HepG2 (cell line): ENCODE data around the gene MRPS7. TPM values are rescaled to one million over a fixed set of nuclear protein-coding genes. Genes with fewer than 3 reads are reported as not detected.
A peak's percentile ranks its signal among the peaks of the same experiment; 100 is the strongest.

Source experiments
- CBX5 ChIP-seq: sonication (generic); formaldehyde crosslinking; IDR thresholded peaks from 2 replicates; pipeline ENCODE4 v1.4.0; 2020; ENCODE audit warnings: missing genetic modification reagents, borderline replicate concordance
- CC2D1A ChIP-seq: sonication (generic); formaldehyde crosslinking; IDR thresholded peaks from 2 replicates; pipeline ENCODE4 v1.8.1; 2023; ENCODE audit warnings: mild to moderate bottlenecking, missing genetic modification reagents
- ERF ChIP-seq: IDR thresholded peaks from 2 replicates; pipeline ENCODE4 v1.6.1; 2018; ENCODE audit warnings: missing biosample characterization, missing genetic modification reagents
- GFI1 ChIP-seq: sonication (generic); formaldehyde crosslinking; IDR thresholded peaks from 2 replicates; pipeline ENCODE4 v1.5.0; 2020; ENCODE audit warnings: missing genetic modification reagents, mild to moderate bottlenecking, borderline replicate concordance
- HDAC1 ChIP-seq: sonication (generic); formaldehyde crosslinking; IDR thresholded peaks from 2 replicates; pipeline ENCODE4 v1.5.1; 2020; ENCODE audit warnings: mild to moderate bottlenecking, missing genetic modification reagents
- HMG20A ChIP-seq: IDR thresholded peaks from 2 replicates; pipeline ENCODE4 v1.6.1; 2016; ENCODE audit warnings: borderline replicate concordance
- HOMEZ ChIP-seq: IDR thresholded peaks from 2 replicates; pipeline ENCODE4 v1.6.1; 2016; ENCODE audit warnings: low read depth
- KDM5B ChIP-seq: sonication (generic); formaldehyde crosslinking; IDR thresholded peaks from 2 replicates; pipeline ENCODE4 v1.4.0; 2020; ENCODE audit warnings: missing genetic modification reagents, mild to moderate bottlenecking, borderline replicate concordance
- NCOR1 ChIP-seq: fragments of 200-600 bp; sonication (generic); IDR thresholded peaks from 2 replicates; pipeline ENCODE4 v1.7.0; 2017; ENCODE audit warnings: antibody characterized with exemption, low read length, borderline replicate concordance
- NRL ChIP-seq: sonication (generic); formaldehyde crosslinking; IDR thresholded peaks from 2 replicates; pipeline ENCODE4 v1.5.0; 2020; ENCODE audit warnings: missing genetic modification reagents, mild to moderate bottlenecking, moderate library complexity, borderline replicate concordance
- POLR2A ChIP-seq, 2 experiments: IDR thresholded peaks; 2 replicates each; pipeline ENCODE4 v1.6.1; 2011; ENCODE audit warnings: low read depth in 2 of 2, low read length in 2 of 2, mild to moderate bottlenecking in 1 of 2, moderate library complexity in 1 of 2; ENCODE audit not compliant: insufficient read depth in 1 of 2
- RBFOX2 ChIP-seq: fragments of 200-400 bp; formaldehyde crosslinking; IDR thresholded peaks from 2 replicates; pipeline ENCODE4 v1.6.1; 2017; ENCODE audit warnings: low read depth, mild to moderate bottlenecking, low read length
- SALL1 ChIP-seq: sonication (generic); formaldehyde crosslinking; IDR thresholded peaks from 2 replicates; pipeline ENCODE4 v1.8.0; 2022; ENCODE audit warnings: mild to moderate bottlenecking, missing genetic modification reagents
- UBTF ChIP-seq: sonication (generic); formaldehyde crosslinking; IDR thresholded peaks from 2 replicates; pipeline ENCODE4 v1.4.0; 2020; ENCODE audit warnings: mild to moderate bottlenecking, missing genetic modification reagents
- ZMYM3 ChIP-seq: sonication (generic); formaldehyde crosslinking; IDR thresholded peaks from 2 replicates; pipeline ENCODE4 v1.5.1; 2020; ENCODE audit warnings: mild to moderate bottlenecking, missing genetic modification reagents
- ZNF207 ChIP-seq: fragments of 450-650 bp; IDR thresholded peaks from 2 replicates; pipeline ENCODE4 v1.6.1; 2016; ENCODE audit warnings: antibody characterized with exemption, borderline replicate concordance
- ZNF30 ChIP-seq: sonication (generic); formaldehyde crosslinking; IDR thresholded peaks from 2 replicates; pipeline ENCODE4 v1.5.0; 2020; ENCODE audit warnings: mild to moderate bottlenecking, missing genetic modification reagents
- ZNF629 ChIP-seq: sonication (generic); formaldehyde crosslinking; conservative IDR thresholded peaks from 2 replicates; pipeline ENCODE4 v1.5.0; 2020; ENCODE audit warnings: missing genetic modification reagents
- ZNF691 ChIP-seq: sonication (generic); formaldehyde crosslinking; IDR thresholded peaks from 2 replicates; pipeline ENCODE4 v1.4.0; 2020; ENCODE audit warnings: missing genetic modification reagents, low read depth, mild to moderate bottlenecking, borderline replicate concordance
- ZNF776 ChIP-seq: sonication (generic); formaldehyde crosslinking; IDR thresholded peaks from 2 replicates; pipeline ENCODE4 v1.4.0; 2020; ENCODE audit warnings: mild to moderate bottlenecking, missing genetic modification reagents
- polyA plus RNA-seq, 8 experiments: library from polyadenylated mRNA; depleted of rRNA in 3 of 8; stranded (reverse) in 7 of 8; unstranded in 1 of 8; fragments of >200 nt; fragmentation: Illumina TruSeq in 4 of 8; extraction: Trizol in 4 of 8; gene quantifications; 2 replicates each; pipeline versions ENCODE4 v1.2.1 to v1.2.3, GENCODE V29; 2011 to 2016; ENCODE audit warnings: low read depth in 4 of 8, missing spikeins in 1 of 8, mixed read lengths in 1 of 8; ENCODE audit not compliant: insufficient read depth in 1 of 8
- total RNA-seq, 5 experiments: library from RNA; depleted of rRNA; stranded (reverse); fragments of >200 nt; fragmentation: Illumina TruSeq; extraction: Trizol; gene quantifications; 2 replicates each; pipeline ENCODE4 v1.2.3, GENCODE V29; 2016; ENCODE audit warnings: low read depth in 1 of 5
- TF ChIP-seq, protein P1 (sequence below): sonication (generic); formaldehyde crosslinking; IDR thresholded peaks from 2 replicates; pipeline ENCODE4 v1.4.0; 2020; ENCODE audit warnings: missing genetic modification reagents, borderline replicate concordance

MRPS7 gene
- total and polyA plus RNA-seq, 2 of the 13 experiments (the other 11 are each of a cell fraction or from before 2014, with no cell fraction given): 97.0 to 162 TPM

- TF ChIP-seq ZNF629 (peak; percentile 97), RBFOX2 (peak; percentile 51), ZNF691 (CRISPR knock-in tag) (no peak), KDM5B (CRISPR knock-in tag) (no peak), ZNF207 (no peak), CBX5 (no peak), POLR2A (IDR thresholded peaks at IDR 0.05; ENCODE audit: insufficient read depth in 1 of 2, low read depth in 2 of 2, low read length in 2 of 2) (0 out of 4 replicates have a peak, but pooled peaks of 1 of the 2 experiments have one; percentile 12), NCOR1 (no peak), ZMYM3 (CRISPR knock-in tag) (peak; percentile 93), HOMEZ (CRISPR knock-in tag) (no peak), UBTF (no peak), CC2D1A (CRISPR knock-in tag) (no peak), ERF (CRISPR knock-in tag) (no peak), HDAC1 (CRISPR knock-in tag) (no peak), ZNF30 (CRISPR knock-in tag) (no peak), NRL (CRISPR knock-in tag) (0 out of 2 replicates have a peak, but pooled peaks have one; percentile 12), GFI1 (CRISPR knock-in tag) (no peak), HMG20A (CRISPR knock-in tag) (no peak), SALL1 (CRISPR knock-in tag) (0 out of 2 replicates have a peak, but pooled peaks have one; percentile 13), ZNF776 (CRISPR knock-in tag) (no peak)
- TF ChIP-seq, protein P1, sequence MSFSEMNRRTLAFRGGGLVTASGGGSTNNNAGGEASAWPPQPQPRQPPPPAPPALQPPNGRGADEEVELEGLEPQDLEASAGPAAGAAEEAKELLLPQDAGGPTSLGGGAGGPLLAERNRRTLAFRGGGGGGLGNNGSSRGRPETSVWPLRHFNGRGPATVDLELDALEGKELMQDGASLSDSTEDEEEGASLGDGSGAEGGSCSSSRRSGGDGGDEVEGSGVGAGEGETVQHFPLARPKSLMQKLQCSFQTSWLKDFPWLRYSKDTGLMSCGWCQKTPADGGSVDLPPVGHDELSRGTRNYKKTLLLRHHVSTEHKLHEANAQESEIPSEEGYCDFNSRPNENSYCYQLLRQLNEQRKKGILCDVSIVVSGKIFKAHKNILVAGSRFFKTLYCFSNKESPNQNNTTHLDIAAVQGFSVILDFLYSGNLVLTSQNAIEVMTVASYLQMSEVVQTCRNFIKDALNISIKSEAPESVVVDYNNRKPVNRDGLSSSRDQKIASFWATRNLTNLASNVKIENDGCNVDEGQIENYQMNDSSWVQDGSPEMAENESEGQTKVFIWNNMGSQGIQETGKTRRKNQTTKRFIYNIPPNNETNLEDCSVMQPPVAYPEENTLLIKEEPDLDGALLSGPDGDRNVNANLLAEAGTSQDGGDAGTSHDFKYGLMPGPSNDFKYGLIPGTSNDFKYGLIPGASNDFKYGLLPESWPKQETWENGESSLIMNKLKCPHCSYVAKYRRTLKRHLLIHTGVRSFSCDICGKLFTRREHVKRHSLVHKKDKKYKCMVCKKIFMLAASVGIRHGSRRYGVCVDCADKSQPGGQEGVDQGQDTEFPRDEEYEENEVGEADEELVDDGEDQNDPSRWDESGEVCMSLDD (CRISPR knock-in tag): no peak
Measured at GRCh38 chr17:75266316-75267152, 4.9 kb downstream of the MRPS7 start (continued).
